Hematopoietic multipotent progenitor cell treated with erythropoietin and hydrocortisone succinate and interleukin-3 and kit ligand, for 6 days (in vitro differentiated cells): ENCODE results near the gene PKP4.
"Not testable (repeated sequence)": the region's sequence is repeated elsewhere in the genome, so short reads cannot be mapped to it uniquely, and the experiment has no call there.

Experiments used
- DNase-seq: peaks from one replicate; pipeline ENCODE4 v3.0.0-alpha.2; 2015

PKP4 gene

DNA sequence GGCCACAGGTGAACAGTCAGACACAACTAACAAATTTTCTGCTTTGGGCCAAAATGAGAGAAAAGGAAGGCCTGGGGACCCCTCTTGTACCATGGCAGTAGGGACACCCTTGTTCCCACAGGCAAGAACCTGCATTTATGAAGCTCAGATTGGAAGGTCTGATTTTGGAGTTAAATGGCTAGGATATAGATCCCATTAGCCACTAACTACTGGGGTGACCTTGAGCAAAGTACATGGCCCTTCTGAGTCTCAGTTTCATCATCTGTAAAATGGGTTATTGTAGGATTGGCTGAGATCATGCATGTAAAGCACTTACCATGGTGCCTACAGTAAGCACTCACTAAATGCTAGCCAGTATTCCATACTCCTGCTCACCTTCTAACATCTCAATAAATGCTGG is 236.7 kb downstream of the PKP4 start:
- DNase-seq, result no peak

DNA sequence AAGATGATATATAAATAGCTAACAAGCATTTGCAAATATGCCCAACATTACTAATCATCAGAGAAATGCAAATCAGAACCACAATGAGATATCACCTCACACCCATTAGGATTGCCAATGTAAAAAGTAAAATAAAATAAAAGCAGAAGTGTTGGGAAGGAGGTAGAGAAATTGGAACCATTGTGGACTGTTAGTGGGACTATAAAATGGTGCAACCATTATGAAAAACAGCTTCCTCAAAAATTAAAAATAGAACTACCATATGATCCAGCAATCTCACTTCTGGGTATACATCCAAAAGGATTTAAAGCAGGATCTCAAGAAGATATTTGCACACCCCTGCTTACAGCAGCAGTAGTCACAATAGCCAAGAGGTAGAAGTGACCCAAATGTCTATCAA is 238.6 kb downstream of the PKP4 start:
- DNase-seq, result no peak

DNA sequence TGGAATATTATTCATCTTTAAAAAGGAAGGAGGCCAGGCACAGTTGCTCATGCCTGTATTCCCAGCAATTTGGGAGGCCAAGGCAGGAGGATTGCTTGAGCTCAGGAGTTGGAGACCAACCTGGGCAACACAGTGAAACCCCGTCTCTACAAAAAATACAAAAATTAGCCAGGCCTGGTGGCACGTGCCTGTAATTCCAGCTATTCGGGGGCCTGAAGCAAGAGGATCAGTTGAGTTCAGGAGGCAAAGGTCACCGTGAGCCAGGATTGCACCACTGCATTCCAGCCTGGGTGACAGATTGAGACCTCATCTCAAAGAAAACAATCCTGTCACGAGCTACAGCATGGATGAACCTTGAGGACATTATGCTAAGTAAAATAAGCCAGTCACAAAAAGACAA is 239.0 kb downstream of the PKP4 start:
- DNase-seq, result not testable (repeated sequence)

DNA sequence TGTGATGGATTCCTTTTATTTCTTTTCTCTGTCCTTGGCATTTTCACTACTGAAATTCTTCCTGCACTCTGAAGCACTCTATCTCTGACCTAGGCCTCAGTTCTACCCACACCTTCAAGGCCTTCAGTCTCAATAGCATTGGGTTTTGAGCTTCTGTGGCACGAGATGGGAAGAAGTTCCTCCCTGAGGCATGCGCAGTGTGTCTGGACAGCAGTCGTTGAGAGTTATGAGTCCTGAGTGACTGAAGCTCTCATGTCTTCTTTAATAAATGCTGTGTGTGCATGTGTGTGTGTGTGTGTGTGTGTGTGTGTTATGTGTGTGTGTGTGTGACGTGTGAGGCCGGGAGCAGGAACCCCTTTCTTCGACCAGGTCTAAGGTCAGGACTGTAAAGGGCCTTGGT is 242.6 kb downstream of the PKP4 start:
- DNase-seq, result no peak

DNA sequence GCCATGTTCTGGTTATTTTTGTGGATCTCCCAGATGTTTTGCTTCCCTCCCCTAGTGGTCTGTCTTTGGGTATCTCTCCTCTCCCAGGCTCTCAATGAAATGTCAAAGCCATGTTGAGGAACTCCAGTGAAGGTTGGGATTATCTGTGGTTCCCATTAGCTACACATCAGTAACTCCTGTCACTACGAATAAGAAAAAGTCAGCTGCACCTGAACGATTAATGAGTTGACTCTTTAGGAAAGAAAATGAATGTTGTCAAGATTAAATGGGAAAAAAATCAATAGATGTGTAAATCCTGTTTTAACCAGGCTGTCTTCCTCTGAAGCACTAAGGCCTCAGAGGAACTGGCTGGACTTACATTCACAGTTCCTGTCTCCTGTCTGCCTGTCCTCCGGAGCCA is 244.3 kb downstream of the PKP4 start:
- no peak for DNase-seq

DNA sequence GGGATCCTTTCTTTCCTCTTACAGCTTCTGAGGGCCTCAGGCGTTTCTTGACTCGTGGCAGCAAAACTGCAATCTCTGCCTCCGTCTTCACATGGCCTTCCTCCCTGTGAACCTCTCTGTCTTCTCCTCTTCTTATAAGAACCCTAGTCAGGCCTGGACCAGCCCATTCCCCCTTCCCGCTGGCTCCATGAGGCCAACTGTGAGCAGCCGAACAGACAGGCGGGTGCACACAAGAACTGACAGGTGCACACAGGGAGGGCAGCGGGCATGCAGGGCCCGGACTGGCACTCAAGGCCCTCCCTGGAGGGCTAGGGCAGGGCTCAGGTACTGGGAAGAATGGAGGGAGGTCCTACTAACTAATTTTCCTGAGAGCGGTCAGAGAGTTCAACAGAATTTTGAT is 246.0 kb downstream of the PKP4 start:
- DNase-seq, result no peak

DNA sequence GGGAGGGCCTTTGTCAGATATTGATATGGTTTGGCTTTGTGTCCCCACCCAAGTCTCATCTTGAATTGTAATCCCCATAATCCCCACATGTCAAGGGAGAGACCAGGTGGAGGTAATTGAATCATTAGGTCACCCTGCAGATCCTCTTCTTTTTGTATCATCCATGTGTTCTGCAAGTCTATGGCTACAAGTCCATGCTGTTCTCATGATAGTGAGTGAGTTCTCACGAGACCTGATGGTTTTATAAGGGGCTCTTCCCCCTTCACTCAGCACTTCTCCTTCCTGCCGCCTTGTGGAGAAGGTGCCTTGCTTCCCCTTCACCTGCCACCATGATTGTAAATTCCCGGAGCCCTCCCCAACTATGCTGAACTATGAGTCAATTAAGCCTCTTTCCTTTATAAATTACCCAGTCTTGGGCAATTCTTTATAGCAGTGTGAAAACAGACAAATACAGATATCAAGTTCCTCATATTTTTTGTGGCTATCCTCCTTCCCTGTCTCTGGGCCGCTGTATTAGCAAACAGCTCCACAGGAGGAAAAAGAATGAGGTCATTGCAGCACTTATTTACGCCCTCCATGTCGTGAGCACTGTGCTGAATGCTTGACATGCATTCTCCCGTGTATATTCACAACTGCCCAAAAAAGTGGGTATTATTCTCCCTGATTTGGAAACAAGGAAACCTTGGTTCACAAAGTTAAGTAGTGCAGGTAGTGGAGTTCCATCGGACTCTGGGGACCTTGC is 248.1 kb downstream of the PKP4 start:
- not testable (repeated sequence) for DNase-seq

DNA sequence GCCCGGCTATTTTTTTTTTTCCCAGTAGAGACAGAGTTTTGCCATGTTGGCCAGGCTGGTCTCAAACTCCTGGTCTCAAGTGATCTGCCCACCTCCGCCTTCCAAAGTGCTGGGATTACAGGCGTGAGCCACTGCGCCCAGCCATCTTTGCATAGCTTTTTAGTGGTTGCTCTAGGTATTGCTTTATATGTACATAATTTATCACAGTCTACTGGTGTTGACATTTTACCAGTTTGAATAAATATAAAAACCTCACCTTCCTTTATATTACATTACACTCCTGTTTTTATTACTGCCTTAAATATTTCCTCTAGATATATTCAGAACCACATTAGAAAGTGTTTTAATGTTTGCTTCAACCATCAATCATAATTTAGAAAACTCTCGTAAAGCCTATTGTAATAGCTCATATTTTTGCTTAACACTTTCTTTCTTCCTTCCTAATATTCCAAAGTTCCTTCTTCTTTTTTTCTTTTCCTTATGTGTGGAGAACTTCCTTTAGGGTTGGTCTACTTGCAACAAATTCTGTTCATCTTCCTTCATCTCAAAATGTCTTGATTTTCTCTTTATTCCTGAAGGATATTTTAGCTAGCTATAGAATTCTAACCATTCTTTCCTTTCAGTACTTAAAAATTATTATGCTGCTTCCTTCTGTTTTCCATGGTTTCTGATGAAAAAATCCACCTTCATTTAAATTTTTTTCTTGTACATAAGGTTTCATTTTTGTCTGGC is 256.2 kb downstream of the PKP4 start:
- no peak for DNase-seq

DNA sequence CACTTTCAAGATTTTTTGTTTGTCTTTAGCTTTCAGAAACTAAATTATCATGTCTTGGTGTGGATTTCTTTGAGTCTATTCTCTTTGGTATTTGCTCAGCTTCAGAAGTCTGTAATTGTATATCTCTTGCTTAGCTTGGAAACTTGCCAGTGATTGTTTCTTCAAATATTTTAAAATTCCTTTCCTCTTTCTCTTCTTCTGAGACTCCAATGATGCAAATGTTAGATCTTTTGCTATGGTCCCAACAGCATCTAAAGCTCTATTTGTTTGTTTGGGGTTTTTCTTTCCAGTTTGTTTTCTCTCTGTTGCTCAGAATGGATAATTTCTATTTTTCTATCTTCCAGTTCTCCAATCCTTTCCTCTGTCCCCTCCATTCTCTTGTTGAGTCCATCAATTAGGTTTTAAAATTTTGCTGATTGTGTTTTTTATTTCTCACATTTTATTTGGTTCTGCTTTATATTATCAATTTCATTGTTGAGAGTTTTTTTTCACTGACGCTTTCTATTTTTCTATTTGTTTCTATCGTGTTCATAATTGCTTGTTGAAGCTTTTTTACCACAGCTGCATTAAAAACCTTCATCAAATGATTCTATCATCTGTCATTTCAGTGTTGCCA is 256.9 kb downstream of the PKP4 start:
- DNase-seq, result no peak

DNA sequence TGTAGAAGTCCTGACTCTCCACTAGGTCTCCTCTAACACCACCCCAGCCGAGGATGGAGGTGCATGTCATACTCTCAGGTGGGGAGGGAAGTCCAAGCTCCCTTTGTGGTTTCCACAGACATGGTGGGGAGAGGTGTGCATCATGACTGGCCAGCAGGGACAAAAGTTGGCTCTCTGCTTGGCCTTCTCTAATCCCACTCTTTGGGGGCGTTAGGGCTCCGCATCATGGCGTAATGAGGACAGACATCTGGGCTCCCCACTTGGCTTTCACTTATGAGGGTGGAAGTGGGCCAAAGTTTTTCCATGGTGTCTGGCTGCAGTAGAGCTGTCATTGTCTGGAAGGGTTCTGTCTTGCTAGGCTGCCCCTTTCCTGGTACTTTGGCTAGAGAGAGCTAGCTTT is 257.7 kb downstream of the PKP4 start:
- no peak for DNase-seq

DNA sequence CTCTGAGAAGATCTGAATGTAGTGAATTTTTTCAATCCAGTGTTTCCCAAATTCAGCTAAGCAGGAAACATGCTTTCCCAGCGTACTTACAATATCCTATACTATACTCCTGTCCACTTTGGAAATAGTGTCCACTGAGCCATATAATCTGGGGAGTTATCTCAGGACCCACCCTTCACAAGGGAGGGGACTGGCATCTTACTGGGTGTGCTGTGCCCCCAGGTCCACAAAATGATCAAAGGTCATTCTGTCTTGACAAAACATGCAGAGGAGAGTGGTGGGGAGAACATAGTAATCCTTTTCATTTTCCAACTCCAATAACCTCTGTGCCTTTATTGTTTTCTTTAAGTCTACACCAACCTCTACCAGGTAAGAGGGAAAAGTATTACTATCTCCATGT is 258.6 kb downstream of the PKP4 start:
- no peak for DNase-seq

DNA sequence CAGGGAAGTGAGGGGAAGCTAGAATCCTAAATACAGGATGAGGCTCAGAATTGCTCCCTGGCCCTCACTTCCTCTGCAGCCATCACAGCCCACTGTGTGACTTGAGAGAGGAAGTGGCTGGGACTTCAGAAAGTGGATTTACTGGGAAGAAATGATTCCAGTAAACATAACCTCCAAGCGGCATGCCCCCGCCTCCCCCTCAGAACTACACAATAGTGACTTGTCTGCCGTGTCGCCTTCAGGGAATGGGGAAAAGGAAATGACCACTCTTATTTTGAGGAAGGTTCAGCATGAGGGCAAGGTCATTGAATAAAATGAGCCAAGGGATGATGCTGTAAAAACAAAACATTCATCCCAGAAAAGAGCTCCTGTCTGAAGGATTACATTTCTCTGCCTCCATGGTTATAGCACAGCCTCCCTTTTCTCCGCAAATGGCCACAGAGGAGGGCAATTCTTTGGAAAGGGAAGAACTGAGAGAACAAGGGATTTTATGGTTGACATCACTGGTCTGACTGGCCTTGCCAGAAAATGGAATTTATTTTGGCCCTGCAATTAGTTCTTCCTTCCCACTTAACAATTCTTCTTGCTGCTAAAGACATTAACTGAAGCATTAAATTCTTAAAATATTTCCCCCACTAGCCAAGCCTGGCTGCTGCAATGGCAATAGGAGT is 259.5 kb downstream of the PKP4 start:
- DNase-seq, result no peak

DNA sequence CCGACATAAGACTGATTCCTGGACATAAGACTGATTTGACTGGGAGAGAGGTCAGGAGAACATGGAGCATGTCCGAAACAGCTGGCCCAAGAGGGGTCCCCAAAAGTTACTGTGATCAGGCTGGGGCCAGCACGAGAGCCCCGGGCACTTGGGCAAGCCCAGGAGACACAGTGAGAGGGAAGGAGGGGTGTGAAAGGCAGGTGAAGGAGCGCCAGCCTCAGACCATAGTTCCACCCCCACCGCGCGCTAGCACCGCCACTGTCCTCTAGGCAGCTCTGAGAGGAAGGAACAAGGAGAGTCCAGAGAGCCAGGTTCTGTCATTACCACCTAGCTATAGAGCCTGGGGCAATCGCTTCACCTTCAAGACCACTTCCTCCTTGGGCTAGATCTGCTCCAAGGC is 260.2 kb downstream of the PKP4 start:
- no peak for DNase-seq

DNA sequence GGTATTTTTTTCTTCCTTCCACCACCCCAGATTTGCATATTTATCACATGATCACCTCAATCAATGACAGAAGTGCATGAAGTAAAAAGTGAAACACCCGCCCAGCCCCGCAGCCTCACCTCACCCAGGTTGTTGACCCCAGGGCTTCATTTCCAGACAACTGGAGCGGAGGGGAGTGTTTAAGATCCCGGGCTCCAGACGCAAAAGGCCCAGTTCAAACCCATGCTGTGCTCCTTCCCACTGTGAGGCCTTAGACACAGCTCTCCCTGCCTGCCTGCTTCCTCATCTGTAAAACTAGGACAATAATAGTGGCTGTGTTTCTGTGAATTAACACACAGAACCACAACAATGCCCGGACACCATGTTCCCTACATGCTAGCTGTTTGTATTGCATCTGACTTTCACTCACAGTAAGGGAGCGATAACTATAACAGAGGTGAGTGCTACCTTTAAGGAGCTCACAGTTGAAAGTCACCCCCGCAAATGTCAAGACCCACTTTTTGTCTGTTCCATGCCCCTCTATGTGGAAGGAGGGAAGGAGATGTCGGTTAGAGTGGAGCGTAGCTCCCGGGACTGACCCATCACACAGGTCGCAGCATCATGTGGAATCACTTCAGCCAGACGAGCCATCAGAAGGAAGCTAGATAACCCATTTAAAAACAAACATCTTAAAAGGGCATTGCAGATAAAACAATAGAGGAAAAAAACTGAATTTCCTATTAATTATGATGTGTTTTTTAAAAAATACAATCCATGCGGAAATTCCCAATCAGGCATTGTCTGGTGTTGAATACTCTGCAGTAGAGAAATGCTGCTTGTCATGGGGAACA is 260.8 kb downstream of the PKP4 start:
- DNase-seq, result no peak

DNA sequence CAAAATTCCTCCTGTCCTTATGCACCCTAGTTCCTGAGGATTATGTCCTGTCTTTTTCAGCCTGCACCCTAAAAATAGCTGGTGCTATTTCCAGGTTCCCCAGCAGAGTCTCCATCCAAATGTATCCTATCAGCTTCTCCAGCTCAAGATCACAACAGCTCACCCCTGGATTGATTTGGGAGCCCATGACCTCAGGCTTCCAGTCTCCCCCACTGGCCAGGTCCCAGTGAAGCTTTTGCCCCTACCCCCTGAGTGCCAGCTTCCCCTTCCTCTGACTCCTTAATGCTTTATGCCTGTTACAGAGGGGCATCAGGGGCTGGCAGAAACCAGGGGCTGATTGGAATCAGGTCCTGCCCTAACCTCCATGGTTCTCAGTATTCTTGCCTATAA is 261.4 kb downstream of the PKP4 start:
- no peak for DNase-seq

DNA sequence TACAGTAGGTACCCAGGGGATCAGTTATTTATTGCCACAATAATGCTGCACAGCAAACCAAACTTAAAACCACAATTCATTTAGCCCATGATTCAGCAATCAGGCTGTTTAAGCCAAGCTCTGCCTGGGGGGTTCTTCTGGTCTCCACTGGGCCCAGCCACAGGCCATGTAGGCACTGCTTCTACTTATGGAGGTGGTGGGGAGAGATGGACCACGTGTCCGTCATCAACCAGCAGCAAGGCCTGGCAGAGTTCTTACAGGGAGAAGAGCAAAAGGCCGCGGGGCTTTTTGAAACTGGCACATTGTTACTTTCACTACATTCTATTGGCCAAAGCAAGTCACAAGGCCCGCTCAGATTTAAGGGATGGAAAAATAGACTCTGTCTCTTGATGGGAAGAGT is 262.1 kb downstream of the PKP4 start:
- DNase-seq, result no peak

DNA sequence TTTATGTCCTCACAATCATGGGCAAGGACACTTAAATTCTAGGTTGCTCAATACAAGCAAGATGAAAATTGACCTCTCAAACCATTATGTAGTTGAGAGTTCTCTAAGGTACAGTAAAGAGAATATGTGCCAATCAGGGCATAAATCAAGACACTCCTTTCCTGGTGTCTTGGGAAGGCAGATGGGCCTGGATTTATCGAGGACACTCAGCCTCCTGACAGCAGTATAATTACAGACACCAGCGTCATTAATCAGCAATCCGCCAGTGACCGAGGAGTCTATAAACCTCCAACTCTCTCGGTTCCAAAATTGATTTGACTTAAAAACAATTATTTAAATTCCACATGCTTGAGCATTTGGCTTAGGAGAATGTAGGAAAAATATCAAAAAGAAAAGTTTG is 262.7 kb downstream of the PKP4 start:
- no peak for DNase-seq

DNA sequence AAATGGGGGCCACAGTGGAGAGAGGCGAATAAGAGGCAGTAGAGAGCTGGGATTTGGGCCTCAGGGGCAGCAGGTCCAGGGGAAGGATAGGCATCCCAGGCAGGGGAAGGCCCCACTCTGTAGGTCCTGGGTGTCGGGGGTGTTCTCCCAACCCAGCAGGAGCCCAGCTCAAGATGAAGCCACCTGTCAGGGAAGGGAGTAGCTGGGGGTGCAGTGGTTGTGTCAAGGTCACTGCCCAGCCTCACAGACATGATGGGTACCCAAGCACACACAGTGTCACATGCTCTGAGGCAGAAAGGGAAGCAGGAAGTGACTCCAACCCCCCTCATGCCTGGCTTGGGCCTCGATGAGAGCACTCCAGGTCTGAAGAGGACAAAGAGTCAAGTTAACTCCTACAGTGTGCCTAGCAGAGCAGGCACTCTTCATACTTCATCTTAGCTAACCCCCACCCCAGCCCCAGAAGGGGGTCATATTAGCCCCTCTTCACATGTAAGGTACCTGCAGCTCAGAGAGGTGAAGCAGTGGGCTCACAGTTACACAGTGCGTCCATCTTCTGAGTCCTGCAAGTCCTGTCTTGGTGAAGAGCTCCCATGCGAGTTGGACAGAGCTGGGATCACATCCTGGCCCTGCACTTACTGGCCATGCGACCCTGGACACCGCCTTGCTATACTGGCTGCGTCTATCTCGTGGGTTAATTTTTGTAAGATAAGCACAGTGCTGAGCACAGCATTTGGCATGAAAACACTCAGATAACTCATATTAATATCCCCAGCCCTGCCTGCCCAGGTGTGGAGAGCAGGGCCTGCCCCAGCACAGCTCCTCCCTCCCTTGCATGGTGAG is 265.7 kb downstream of the PKP4 start:
- no peak for DNase-seq

DNA sequence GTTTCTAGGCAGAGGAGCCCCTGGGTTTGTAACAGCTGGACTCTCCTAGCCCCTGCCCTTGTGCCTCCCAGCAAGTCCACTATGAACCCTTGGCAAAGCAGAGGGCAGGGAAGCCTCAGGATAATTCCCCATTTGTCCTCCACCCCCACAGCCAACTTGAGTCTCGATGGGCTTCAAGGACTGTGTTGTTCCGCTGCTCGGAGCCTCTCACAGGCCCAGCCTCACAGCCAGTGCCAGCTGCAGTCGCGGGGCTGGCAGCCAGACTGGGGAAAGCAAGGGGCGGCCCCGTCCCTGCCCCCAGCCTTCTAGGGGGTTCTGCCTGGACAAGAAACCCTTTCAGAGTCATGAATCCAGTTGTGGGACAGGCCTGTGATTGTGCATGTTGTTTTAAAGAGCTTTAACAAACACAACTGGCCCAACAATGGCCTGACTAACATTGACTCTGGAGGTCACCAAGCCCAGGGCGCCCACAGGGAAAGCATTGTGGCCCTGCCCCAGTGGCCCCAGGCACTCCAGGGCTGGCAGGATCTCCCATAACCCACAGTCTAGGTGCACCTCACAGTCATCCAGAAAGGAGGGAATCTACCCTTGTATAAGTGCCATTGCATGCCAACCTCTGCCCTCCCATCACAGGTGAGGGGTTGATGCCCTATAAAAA is 266.6 kb downstream of the PKP4 start:
- no peak for DNase-seq

DNA sequence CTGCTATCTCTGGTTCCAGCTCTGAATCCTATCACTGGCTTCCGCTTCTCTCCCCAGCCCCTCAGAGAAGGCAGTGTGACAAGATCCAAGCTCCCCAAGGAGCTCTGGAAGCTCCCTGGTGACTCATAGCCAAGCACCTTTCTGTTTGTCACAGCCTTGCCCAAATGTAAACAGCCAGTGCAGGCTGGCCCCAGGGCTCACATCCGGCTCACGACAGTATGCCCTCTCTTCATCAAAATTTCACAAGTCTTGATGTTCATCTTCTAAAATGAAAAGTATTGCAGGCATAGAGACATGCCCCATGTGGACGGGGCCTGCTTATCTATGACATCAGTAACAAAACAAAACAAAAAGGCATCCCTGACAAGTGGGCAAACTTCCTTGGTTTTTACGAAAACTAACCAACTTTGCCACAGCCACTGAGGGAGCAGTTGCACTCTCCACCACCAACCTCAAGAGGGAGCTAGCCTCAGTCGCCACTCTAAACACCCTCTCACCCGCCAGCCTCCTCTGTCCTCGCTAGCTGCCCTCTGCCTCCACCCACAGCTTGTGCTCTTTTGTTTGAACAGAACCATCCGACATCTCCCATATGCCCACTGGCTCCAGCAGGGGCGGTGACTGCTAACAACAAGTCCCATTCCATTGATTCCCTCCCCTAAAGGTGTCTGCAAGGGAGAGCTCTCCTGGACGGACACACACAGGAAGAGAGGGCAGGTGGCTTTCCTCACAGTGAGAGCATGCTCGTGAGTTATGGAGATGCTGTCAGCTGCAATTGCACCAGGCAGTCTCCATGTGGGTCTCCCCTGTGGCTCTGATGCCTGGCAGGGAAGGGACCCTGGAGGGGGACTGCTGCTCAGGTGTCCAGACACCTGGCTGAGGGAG is 267.4 kb downstream of the PKP4 start:
- DNase-seq, result no peak
